Endometrial microvascular endothelial cells (primary cell): ENCODE data around the gene ROCK1. TPM values are rescaled to one million over a fixed set of nuclear protein-coding genes. Genes with fewer than 3 reads are reported as not detected.

Experiments
- in situ Hi-C: cut with HindIII; loops from 2 replicates; pipeline ENCODE4 v1.10.0; 2017; ENCODE audit warnings: low sequenced_read_pairs, low pct_unique_long_range_greater_than_20kb; ENCODE audit errors: inconsistent ontology term
- total RNA-seq: library from RNA; depleted of rRNA; stranded (reverse); fragments of >200 nt; gene quantifications from one replicate; pipeline ENCODE4 v1.2.3, GENCODE V29; 2015; ENCODE audit errors: inconsistent ontology term

ROCK1 gene
- total RNA-seq, 1 donor from 2014 or later = 17.6 TPM

DNA sequence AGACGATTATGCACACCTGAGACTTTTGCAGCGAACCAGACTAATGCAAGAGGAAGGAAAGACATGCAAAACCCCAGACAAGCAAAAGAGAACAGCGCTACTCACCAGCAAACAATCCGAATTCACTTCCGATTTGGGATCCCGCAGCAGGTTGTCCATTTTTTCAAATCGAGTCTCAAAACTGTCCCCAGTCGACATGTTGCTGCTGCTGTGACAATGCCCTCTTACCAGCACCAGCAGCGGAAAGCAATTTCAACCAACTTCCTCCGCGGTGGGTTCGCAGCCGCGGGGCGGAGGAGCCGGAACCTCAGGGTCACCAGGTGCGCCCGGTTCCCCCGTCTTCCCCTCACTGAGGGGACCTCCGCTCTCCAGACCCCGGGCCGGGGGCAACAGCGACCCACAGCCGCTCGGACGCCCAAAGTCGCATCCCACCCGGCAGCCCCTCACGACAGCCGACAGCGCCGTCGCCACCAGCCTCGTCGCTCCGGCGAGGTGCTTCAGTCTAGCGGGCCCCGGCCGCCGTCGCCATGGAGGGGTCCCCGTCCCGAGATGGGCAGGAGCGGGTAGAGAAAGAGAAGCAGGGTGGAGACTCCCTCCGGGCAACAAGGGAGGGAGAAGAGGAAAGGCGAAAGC is 784 bp downstream of the ROCK1 start:
- in situ Hi-C loops = no loop called here

DNA sequence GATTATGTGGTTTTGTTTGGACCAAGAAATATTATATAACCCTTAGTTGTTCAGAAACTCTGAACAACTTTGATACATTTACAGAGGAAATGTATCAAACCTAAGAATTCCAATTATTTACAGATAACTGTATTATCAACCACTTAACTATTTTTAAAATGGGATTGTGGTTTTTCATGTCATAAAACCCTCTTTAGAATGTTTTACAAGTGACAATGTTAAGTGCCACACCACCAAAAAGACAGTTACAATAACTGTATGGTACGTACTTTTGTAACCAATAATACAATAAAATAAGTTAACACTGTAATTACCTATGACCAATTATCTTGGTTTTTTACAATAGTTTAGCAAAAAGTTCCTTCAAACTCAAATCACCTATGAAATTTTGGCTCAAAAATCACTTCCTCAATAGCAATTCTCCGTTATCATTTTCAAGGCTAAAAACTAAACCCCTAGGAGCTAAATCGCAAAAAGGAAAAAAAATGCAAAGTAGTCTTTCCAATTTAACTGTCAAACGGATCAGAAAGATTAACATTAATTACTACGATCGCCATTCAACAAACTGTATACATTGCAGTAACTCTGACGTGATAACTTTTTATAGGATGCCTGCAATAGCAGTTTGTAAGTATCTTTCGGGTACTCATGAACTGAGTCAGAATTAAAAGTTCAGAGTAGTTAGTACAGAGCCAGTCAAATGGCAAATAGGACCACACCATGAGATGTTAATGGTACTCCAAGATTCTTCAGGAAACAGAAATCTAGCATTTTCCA is 1.5 kb downstream of the ROCK1 start:
- in situ Hi-C loops = no loop called here

DNA sequence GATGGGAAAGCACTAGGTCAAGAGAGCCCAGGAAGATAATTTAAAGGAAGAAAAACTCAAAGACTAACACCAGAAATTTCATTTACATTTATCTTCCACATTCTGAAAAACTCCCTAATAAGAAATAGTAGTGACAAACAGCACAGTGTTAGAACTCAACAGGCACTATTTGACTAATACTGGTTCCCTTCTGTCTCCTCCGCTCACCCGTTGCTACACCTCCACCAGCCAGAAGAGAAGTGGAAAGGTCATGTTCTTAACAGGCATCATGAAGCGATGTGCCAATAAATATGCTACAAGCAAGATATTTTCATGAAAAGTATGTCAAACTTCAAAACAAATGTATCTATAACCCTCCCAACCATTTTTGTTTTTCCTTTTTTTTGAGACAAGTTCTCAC is 5.7 kb downstream of the ROCK1 start:
- in situ Hi-C loops = no loop called here

DNA sequence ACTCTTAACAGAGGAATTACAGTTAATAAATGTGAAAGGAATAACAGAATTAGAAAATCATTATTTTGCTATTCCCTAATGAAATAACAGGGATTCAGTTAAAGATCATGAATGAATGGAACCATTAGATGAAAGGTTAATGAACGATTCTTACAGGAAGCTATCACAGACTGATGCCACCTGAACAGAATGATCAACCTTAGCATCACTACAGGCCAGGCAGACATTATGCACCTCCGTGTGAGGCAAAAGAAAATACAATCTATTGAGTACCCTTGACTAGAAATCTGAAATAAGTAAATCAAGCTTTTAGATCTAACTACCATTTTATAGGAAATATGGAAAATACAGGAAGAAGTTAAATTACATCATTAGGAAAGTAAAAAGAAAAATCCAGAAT is 10.4 kb downstream of the ROCK1 start:
- in situ Hi-C loops = no loop called here

DNA sequence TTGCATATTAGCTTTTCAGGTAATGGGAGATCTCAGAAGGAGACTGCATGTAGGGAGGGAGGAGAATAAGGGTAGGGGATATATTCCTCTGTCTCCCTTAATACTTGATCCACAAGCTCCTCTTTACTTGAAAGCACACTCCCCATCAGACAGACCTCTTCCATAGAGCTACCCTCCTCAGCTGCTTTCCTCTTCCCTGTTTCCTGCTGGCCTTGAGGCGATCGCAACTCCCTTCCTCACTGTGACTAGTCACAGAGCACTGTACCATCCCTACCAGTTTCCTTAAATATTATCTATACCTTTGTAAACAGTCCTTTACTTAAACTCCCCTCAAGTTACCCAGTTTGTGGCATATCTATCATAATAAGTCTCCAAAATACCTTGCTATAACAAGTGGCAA is 10.9 kb downstream of the ROCK1 start:
- in situ Hi-C loops = no loop called here

DNA sequence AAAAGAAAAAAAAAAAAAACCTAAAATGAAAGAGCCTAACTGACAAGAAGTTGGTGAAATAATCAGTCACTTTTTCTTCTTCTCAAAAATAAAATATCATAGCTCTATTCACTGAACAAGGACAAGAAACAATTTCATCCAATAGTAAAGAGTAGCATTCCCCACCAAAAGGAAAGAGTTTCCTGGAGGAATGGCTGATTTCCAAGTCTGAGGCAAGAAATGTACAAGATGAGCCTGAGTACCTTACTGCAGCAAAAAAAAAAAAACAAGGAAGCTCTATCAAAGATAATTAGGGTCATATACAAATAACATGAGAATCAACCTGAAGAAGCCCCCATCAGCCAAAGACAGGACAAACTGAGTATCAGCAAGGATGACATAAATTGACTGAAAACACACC is 11.5 kb downstream of the ROCK1 start:
- in situ Hi-C loops = no loop called here

DNA sequence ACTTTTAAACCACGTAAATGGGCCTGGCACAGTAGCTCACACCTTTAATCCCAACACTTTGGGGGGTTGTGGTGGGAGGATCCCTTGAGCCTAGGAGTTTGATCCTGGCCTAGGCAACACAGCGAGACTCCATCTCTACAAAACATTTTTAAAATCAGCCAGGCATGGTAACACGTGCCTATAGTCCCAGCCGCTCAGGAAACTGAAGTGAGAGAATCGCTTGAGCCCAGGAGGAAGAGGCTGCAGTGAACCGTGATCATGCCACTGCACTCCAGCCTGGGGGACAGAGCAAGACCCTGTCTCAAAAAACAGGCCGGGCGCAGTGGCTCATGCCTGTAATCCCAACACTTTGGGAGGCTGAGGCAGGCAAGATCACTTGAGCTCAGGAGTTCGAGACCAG is 12.2 kb downstream of the ROCK1 start:
- in situ Hi-C loops = no loop called here

DNA sequence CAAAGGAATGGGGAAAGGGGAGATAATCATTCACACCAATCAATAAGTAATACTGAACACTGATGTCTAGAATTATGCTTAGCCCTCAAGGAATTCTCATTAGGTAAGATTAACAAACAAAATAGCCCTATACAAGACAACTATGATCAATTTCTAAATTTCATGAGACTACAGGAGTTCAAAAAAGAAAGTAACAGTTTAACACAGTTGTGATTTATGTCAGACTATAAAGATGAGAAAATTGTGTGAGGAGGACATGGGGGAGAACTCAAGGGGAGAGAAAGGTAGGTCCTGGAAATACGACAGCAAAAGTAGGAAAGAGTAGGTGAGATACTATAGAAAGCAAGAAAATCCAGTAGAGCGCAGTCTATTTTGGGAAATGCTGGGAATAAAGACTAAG is 14.9 kb downstream of the ROCK1 start:
- in situ Hi-C loops = no loop called here

DNA sequence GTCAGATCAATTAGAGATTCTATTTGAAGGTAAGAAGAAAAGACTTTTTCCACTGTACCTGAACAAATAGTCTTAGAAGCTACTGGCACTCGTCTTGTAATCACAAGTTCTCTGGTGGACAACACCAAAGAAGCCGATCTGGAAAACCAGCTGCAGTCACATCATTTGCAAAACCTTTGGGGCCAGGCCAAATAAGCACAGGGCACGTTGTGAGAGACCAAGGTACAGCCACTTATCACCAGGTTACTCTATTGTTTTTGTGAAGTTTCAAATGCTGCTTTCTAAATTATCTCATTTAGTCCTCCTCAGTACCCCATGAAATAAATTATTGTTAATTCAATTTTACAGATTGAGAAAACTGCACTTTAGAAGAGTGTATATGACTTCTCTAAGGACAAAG is 18.5 kb downstream of the ROCK1 start:
- in situ Hi-C loops = no loop called here

DNA sequence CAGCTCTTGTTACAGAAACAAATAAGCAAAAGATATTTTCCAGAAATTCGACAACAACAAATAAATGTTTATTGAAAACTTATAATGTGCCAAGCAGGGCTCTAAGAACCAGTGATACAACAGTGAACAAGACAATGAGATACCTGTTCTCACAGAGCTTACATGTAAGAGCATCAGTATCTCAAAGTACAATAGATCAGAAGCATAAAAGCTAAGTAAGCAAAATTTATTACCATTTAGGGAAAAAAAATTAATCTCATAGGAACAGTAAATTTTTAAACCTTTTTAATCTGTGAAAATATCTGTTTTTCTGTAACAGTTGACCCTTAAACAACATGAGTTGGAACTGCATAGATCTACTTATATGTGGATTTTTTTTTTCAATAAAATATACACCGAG is 20.9 kb downstream of the ROCK1 start:
- in situ Hi-C loops = no loop called here

DNA sequence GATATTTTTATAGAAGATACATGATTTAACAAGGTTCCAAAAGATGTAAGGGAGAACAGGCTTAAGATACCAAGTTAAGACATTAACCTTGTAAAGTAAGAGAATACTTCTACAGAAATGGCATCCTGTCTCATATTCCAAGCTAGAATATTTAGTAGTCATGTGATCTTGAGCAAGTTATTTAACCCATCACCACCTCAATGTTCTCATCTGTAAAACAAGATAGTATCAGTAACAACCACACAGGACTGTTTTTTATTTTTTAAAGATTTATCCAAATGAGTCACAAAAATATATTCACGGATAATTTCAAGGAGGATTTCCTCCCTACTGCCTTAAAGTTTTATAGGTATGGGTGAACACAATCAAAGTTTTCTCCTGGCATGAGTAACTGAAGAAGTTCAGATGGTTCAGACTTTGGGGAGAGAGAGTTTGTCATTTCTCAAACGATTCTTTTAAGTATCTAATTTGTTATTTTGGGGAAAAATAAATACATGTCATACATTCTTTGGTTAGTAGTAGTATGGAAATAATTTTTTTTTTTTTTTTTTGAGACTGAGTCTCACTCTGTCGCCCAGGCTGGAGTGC is 25.9 kb downstream of the ROCK1 start:
- in situ Hi-C loops = no loop called here

DNA sequence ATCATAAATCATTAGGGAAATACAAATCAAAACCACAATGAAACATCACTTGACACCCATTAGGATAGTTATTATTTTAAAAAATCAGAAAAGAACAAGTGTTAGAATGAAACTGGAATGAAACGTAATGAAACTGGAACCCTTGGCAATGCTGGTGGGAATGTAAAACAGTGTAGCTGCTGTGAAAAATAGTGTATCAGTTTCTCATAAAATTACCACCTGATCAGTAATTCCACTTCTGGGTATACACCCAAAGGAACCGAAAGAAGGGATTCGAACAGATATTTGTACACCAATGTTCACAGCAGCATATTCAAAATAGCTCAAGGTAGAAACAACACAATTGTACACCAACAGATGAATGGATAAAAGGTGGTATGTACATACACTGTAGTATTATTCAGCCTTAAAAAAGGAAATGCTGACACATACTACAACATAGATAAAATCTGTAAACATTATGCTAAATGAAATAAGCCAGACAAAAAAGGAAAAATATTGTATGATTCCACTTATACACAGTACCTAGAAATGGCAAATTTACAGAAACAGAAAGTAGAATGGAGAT is 27.0 kb downstream of the ROCK1 start:
- in situ Hi-C loops = no loop called here

DNA sequence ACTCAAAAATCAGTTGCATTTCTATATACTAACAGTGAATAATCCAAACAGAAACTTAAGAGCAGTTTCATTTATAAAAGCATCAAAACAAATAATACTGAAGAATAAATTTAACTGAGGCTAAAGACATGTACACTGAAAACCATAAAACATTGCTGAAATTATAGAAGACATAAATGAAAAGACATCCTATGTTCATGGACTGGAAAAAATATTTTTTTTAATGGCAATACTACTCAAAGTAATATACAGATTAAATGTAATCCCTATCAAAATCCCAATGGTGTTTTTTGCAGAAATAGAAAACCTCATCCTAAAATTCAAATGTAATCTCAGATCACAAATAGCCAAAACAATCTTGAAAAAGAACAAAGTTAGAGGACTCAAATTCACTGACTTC is 28.6 kb downstream of the ROCK1 start:
- in situ Hi-C loops = no loop called here

DNA sequence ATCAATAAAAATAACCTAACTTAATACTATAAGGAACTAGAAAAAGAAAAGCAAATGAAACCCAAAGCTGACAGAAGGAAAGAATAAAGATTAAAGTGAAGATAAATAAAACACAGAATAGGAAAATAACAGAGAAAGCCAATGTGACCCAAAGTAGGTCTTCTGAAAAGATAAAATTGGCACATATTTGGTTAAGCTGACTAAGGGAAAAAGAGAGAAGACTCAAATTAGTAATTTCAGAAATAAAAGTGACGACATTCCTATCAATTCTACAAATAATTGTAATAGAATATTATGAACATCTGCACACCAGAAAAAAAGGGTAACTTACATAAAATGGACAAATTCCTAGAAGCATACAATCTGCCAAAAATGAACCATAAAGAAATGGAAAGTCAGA is 30.2 kb downstream of the ROCK1 start:
- in situ Hi-C loops = no loop called here

DNA sequence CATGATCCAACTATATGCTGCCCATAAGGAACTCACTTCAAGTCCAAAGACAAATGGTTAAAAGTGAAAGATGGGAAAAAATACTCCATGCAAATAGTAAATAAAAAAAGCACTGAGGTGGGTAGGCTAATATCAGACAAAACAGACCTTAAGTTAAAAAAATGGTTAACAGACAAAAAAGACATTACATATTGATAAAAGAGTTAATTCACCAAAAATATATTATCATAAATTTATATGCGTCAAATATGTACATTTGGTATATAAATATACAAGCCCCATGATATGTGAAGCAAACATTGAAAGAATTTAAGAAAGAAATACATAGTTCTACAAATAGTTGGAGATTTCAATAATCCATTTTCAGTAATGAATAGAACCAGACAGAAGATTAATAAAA is 31.0 kb downstream of the ROCK1 start:
- in situ Hi-C loops = no loop called here

DNA sequence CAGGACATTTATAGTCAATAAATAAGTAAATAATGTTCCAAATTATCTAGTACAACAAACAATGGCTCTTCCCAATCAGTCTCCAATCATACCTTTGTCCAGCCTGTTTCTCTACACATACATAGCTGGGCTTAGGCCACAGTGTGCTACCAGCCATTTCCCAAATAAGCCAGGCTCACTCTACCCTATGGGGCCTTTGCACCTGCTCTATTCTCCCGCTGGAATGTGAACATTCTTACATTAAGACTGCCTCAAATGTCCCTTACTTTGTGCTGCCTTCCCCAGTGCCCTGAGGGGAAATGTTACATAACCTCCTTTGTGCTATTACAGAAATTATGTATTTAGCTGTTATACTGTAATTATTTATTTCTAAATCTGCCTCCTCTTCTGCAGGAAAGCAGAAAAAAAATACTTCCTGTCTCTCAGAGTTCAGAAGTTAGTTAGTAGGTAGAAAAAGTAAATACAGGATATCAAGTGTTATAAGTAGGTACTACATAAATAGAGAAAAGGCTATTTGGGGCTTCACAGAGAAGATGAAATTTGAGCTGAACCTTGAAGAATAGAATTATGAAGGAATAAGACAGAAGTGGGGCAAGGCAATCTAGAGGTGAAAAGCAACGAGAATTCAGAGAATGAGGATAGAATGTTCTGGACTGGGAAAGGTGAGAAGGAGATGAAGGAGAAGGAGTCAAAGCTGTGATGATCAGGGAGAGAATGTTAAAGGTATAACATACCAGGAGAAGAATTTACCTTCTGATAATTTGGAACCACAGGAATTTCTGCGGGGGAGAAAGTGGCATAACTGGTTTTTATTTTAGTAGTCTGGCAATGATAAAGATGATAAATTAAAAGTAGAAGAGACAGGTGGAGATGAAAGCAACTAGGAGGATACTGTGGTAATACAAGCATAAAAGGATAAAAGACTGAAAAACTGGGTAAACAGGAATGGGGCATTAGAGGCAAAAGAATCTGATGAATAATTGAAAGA is 37.0 kb downstream of the ROCK1 start:
- in situ Hi-C loops = no loop called here

DNA sequence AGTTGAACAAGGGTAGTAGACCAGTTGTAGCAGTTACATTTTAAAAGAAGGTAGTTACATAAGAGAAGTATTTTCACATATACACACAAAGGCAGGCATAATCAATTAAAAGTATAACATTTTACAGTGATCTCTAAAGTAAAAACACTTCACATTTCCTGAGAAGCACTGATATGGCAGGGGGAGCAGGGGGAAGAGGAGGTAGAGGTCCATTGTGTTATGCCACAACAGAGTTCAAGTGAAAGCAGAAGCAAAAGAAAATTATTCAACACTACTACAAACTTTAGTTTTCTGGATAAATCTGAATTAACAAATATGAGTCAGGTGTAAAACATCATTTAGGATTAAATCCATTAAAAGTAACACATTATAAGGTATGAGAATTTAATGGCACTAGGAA is 38.4 kb downstream of the ROCK1 start:
- in situ Hi-C loops = no loop called here

DNA sequence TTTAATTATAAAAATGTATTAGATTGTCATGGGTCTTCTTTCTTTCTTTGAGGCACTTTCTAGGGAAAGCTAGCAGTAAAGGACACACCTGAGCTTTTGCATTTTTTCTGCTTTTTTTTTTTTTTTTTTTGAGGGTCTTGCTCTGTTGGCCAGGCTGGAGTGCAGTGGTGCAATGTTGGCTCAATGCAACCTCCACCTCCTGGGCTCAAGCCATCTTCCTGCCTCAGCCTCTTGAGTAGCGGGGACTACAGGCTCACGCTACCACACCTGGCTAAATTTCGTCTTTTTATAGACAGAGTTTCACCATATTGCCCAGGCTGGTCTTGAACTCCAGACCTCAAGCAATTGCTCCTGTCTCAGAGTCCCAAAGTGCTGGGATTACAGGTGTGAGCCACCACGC is 40.5 kb downstream of the ROCK1 start:
- in situ Hi-C loops = no loop called here

DNA sequence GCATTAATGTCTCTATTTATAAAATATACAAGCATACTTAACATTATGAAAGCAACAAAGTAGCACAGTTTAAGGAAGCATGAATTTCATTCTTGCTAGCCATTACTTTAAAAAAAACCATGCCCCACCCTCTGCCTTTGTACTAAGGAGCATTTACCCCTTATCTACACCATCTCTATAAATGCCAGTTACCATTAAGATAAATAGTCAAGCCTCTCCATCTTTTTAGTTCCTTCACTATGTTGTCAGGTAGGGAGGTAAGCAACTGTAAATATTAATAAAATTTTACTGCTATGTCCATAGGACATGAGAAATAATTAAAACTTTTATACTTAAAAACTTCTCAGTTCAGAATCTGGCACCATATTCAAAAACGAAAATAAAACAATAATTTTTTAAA is 42.1 kb downstream of the ROCK1 start:
- in situ Hi-C loops = no loop called here
